Measurements from ENCODE around the gene NAA60. TPM values are rescaled to one million over a fixed set of nuclear protein-coding genes. Genes with fewer than 3 reads are reported as not detected.

NAA60 gene
- total and polyA plus RNA-seq, 2 of the 13 experiments (the other 11 are each of a cell fraction or from before 2014, with no cell fraction given) = 14.7 to 32.0 TPM

- Histone ChIP-seq H3K27me3 (ENCODE audit: control insufficient read depth in 1 of 2, insufficient read depth in 2 of 2, low read length in 2 of 2) (no peaks in the 10 kb centered on the region), H3K4me1 (ENCODE audit: insufficient read depth, low read length) (no peaks in the 10 kb centered on the region), H3K4me3 (replicated peaks in 1 of 3; ENCODE audit: insufficient read depth in 1 of 3, low read depth in 2 of 3, low read length in 3 of 3) (no peak overlapping the region), H3K9me3 (ENCODE audit: low read length) (no peaks in the 10 kb centered on the region), H3K27ac (ENCODE audit: extremely low read length, insufficient read depth, low read length) (no peak overlapping the region), H3K79me2 (ENCODE audit: insufficient read depth, low read length) (no peaks in the 10 kb centered on the region), H3K9ac (ENCODE audit: insufficient read depth, low read depth, low read length) (no peak overlapping the region), H3K36me3 (replicated peaks in 1 of 2; ENCODE audit: control insufficient read depth in 1 of 2, insufficient read depth in 2 of 2, low read length in 2 of 2) (peaks cover 9 to 43% of the 10 kb centered on the region in 2 experiments), H3K4me2 (ENCODE audit: low read depth, low read length) (no peak overlapping the region), H4K20me1 (ENCODE audit: insufficient read depth, low read length) (no peaks in the 10 kb centered on the region), H2AFZ (ENCODE audit: low read length) (no peak overlapping the region)
- no TSS peak for BruUV-seq (replicated peaks)
- TF ChIP-seq TFAP4 (IDR thresholded peaks at IDR 0.05; ENCODE audit: borderline replicate concordance, low read depth) = no peak
- TF ChIP-seq HCFC1 (IDR thresholded peaks at IDR 0.05; ENCODE audit: low read depth, low read length) = no peak
- no peak for TF ChIP-seq CEBPZ (IDR thresholded peaks at IDR 0.05; ENCODE audit: low read length)
- TF ChIP-seq ISX (CRISPR knock-in tag; conservative IDR thresholded peaks at IDR 0.05) = no peak
- TF ChIP-seq PBX3 (CRISPR knock-in tag; IDR thresholded peaks at IDR 0.05; ENCODE audit: borderline replicate concordance) = no peak
- CTCF ChIA-PET (ENCODE audit: low intra/inter-chr PET ratio, low total read pairs) = no interaction called here
- intact Hi-C loops (cut with micrococcal nuclease; ENCODE audit: unreplicated experiment) (no loop called here), in situ Hi-C loops (cut with HindIII; ENCODE audit: extremely low pct_ligation_motif_present, low pct_unique_long_range_greater_than_20kb) (no loop called here)
- FAIRE-seq (no peak), DNase-seq (ENCODE audit: low spot score) (no peak), ATAC-seq (no peak)
- 96% methylated on average over 10 of the region's 10 CpGs for WGBS (ENCODE audit: low lambda C conversion rate)
- POLR2A ChIA-PET = no interaction called here
Observed at GRCh38 chr16:3534126-3534525, 90.6 kb downstream of the NAA60 start.
